Uterus (tissue), 4 donors: ENCODE data around the gene NT5C2. TPM values are rescaled to one million over a fixed set of nuclear protein-coding genes. Genes with fewer than 3 reads are reported as not detected.
A peak's percentile ranks its signal among the peaks of the same experiment; 100 is the strongest.

Source experiments
- DNase-seq, 2 donors: peaks; one replicate each; pipeline ENCODE4 v3.0.0-alpha.2; 2019 to 2020
- H3K27ac ChIP-seq, 2 donors: fragments of 200-600 bp; sonication (generic); 1 replicate in 1 of 2; 2 replicates in 1 of 2; pipeline ENCODE4 v1.5.1; 2016 to 2018
- H3K27me3 ChIP-seq, 2 donors: fragments of 200-600 bp; sonication (generic); one replicate each; pipeline ENCODE4 v1.5.1; 2018 to 2019; ENCODE audit warnings: control low read depth in 1 of 2
- H3K36me3 ChIP-seq, 2 donors: fragments of 200-600 bp; sonication (generic); one replicate each; pipeline ENCODE4 v1.5.1; 2019; ENCODE audit warnings: control low read depth in 1 of 2
- H3K4me1 ChIP-seq, 2 donors: fragments of 200-600 bp; sonication (generic); one replicate each; pipeline ENCODE4 v1.5.1; 2018 to 2019; ENCODE audit warnings: control low read depth in 1 of 2
- H3K4me3 ChIP-seq, 2 donors: fragments of 200-600 bp; sonication (generic); 1 replicate in 1 of 2; 2 replicates in 1 of 2; pipeline ENCODE4 v1.5.1; 2018 to 2019; ENCODE audit warnings: mild to moderate bottlenecking in 1 of 2
- H3K9me3 ChIP-seq, 2 donors: fragments of 200-600 bp; sonication (generic); one replicate each; pipeline ENCODE4 v1.5.1; 2019; ENCODE audit warnings: control low read depth in 1 of 2
- CTCF ChIP-seq, 4 experiments: fragments of 200-600 bp in 2 of 4; fragments of 450-650 bp in 2 of 4; sonication (generic) in 2 of 4; IDR thresholded peaks; one replicate each; pipeline ENCODE4 v1.5.1; 2016 to 2019; ENCODE audit warnings: antibody characterized with exemption in 4 of 4, mild to moderate bottlenecking in 2 of 4, moderate library complexity in 1 of 4
- POLR2A ChIP-seq, 2 donors: fragments of 450-650 bp; IDR thresholded peaks; one replicate each; pipeline ENCODE4 v1.6.1; 2016; ENCODE audit warnings: antibody characterized with exemption in 2 of 2, mild to moderate bottlenecking in 1 of 2, moderate library complexity in 1 of 2
- intact Hi-C: fragments of 100-400 bp; cut with DNase I; formaldehyde crosslinking; loops from one replicate; pipeline ENCODE4 v1.15.1; 2023; ENCODE audit warnings: low total_unique reads
- total RNA-seq, 4 donors: library from RNA; depleted of rRNA in 3 of 4; stranded (reverse); fragments of >200 nt in 3 of 4; gene quantifications; one replicate each; pipeline versions ENCODE4 v1.1.0 to v1.2.4, GENCODE V29; 2014 to 2023
- donor health status: DM: yes; HTN: yes; CAD: no.

NT5C2 gene
- total RNA-seq, 4 donors from 2014 or later, result 12.3 to 134 (median 99.4) TPM

- Histone ChIP-seq H3K4me1 (no peaks in the 10 kb centered on the region), H3K27ac (no peak overlapping the region), H3K9me3 (no peaks in the 10 kb centered on the region), H3K36me3 (no peaks in the 10 kb centered on the region), H3K27me3 (no peaks in the 10 kb centered on the region), H3K4me3 (no peak overlapping the region)
- intact Hi-C loops, result no loop called here
- DNase-seq, result no peak
- no peak for TF ChIP-seq POLR2A (IDR thresholded peaks at IDR 0.05)
- TF ChIP-seq CTCF (IDR thresholded peaks at IDR 0.05), result no peak
These were observed 145.7 kb downstream of the NT5C2 start for GRCh38 chr10:103047381-103047780.

- intact Hi-C loops, result no loop called here
- H3K9me3 ChIP-seq, result no peaks in the 10 kb centered on the region
- no peaks in the 10 kb centered on the region for H3K36me3 ChIP-seq
- peak overlapping the region; percentile 38 to 61 for H3K27ac ChIP-seq
- no peak for DNase-seq
- no peak overlapping the region for H3K4me3 ChIP-seq
- no peaks in the 10 kb centered on the region for H3K27me3 ChIP-seq
- TF ChIP-seq POLR2A (IDR thresholded peaks at IDR 0.05) (no peak), CTCF (IDR thresholded peaks at IDR 0.05) (no peak)
- H3K4me1 ChIP-seq, result no peaks in the 10 kb centered on the region
These were observed 147.1 kb downstream of the NT5C2 start for GRCh38 chr10:103045961-103046360.

- no peak for DNase-seq
- TF ChIP-seq POLR2A (IDR thresholded peaks at IDR 0.05), result no peak
- no peak for TF ChIP-seq CTCF (IDR thresholded peaks at IDR 0.05)
- peak overlapping the region; percentile 38 to 61 for H3K27ac ChIP-seq
- H3K36me3 ChIP-seq, result no peaks in the 10 kb centered on the region
- intact Hi-C loops, result no loop called here
- H3K9me3 ChIP-seq, result no peaks in the 10 kb centered on the region
- H3K4me3 ChIP-seq, result no peak overlapping the region
- H3K4me1 ChIP-seq, result no peaks in the 10 kb centered on the region
- H3K27me3 ChIP-seq, result no peaks in the 10 kb centered on the region
These were observed 148.1 kb downstream of the NT5C2 start for GRCh38 chr10:103044942-103045489.

GRCh38 chr10:103042908-103043307, 150.2 kb downstream of the NT5C2 start:
- TF ChIP-seq CTCF (IDR thresholded peaks at IDR 0.05) (no peak), POLR2A (IDR thresholded peaks at IDR 0.05) (no peak)
- no peaks in the 10 kb centered on the region for H3K4me1 ChIP-seq
- no peak overlapping the region for H3K27ac ChIP-seq
- no peak overlapping the region for H3K4me3 ChIP-seq
- intact Hi-C loops, result no loop called here
- no peaks in the 10 kb centered on the region for H3K9me3 ChIP-seq
- no peaks in the 10 kb centered on the region for H3K36me3 ChIP-seq
- no peaks in the 10 kb centered on the region for H3K27me3 ChIP-seq
- DNase-seq, result no peak

GRCh38 chr10:103042129-103042528, 150.9 kb downstream of the NT5C2 start:
- no peaks in the 10 kb centered on the region for H3K27me3 ChIP-seq
- H3K4me3 ChIP-seq, result no peak overlapping the region
- intact Hi-C loops, result no loop called here
- no peaks in the 10 kb centered on the region for H3K36me3 ChIP-seq
- H3K4me1 ChIP-seq, result no peaks in the 10 kb centered on the region
- H3K27ac ChIP-seq, result no peak overlapping the region
- TF ChIP-seq CTCF (IDR thresholded peaks at IDR 0.05) (no peak), POLR2A (IDR thresholded peaks at IDR 0.05) (no peak)
- DNase-seq, result no peak
- no peaks in the 10 kb centered on the region for H3K9me3 ChIP-seq
